DOHH2 (cell line): ENCODE data around the gene CLN5.

Source experiments
- CTCF ChIP-seq: fragments of 200-600 bp; sonication (generic); IDR thresholded peaks from one replicate; pipeline ENCODE4 v1.5.1; 2014; ENCODE audit warnings: antibody characterized with exemption, mild to moderate bottlenecking, low read depth, low read length; ENCODE audit not compliant: poor library complexity, severe bottlenecking
- EZH2phosphoT487 ChIP-seq: fragments of 200-600 bp; sonication (generic); IDR thresholded peaks from 2 replicates; pipeline ENCODE4 v1.6.1; 2017; ENCODE audit warnings: borderline replicate concordance, mild to moderate bottlenecking, antibody characterized with exemption, low read length, moderate library complexity, mixed read lengths

DNA sequence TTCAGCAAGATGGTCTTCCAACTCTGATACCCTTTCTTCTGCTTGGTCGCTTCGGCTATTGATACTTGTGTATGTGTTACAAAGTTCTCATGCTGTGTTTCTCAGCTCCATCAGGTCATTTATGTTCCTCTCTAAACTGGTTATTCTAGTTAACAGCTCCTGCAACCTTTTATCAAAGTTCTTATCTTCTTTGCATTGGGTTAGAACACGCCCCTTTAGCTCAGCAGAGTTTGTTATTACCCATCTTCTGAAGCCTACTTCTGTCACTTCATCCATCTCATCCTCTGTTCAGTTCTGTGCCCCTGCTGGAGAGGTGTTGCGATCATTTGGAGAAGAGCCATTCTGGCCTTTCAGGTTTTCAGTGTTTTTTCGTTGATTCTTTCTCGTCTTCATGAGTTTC is 24.9 kb upstream of the CLN5 start:
- TF ChIP-seq CTCF (no peak), EZH2phosphoT487 (no peak)
